SK-N-SH treated with all-trans-retinoic acid at 6 μM for 48 hours (cell line): ENCODE measurements around the gene RERE.

Experiments used
- BACH2 ChIP-seq: fragments of 250-450 bp; sonication (Bioruptor Pico); IDR thresholded peaks from 2 replicates; pipeline ENCODE4 v1.9.0; 2021; ENCODE audit warnings: mild to moderate bottlenecking, borderline replicate concordance
- POU6F1 ChIP-seq: fragments of 250-450 bp; sonication (Bioruptor Pico); IDR thresholded peaks from 2 replicates; pipeline ENCODE4 v1.8.0; 2021; ENCODE audit warnings: low read depth, mild to moderate bottlenecking, moderate library complexity, borderline replicate concordance
- PPARA ChIP-seq: fragments of 250-450 bp; sonication (Bioruptor Pico); IDR thresholded peaks from 2 replicates; pipeline ENCODE4 v1.5.0; 2020; ENCODE audit warnings: mild to moderate bottlenecking, borderline replicate concordance
- RARB ChIP-seq: fragments of 250-450 bp; sonication (Bioruptor Pico); IDR thresholded peaks from 2 replicates; pipeline ENCODE4 v1.8.0; 2021; ENCODE audit warnings: mild to moderate bottlenecking, moderate library complexity
- SNAI2 ChIP-seq: fragments of 250-450 bp; sonication (Bioruptor Pico); IDR thresholded peaks from 2 replicates; pipeline ENCODE4 v1.5.0; 2020; ENCODE audit warnings: mild to moderate bottlenecking, moderate library complexity
- TOX ChIP-seq: fragments of 250-450 bp; sonication (Bioruptor Pico); IDR thresholded peaks from 2 replicates; pipeline ENCODE4 v1.8.0; 2021; ENCODE audit warnings: mild to moderate bottlenecking, moderate library complexity, borderline replicate concordance
- TSHZ2 ChIP-seq: fragments of 250-450 bp; sonication (Bioruptor Pico); IDR thresholded peaks from 2 replicates; pipeline ENCODE4 v1.5.0; 2020; ENCODE audit warnings: mild to moderate bottlenecking, moderate library complexity
- ZFP3 ChIP-seq: fragments of 250-450 bp; sonication (Bioruptor Pico); IDR thresholded peaks from 2 replicates; pipeline ENCODE4 v1.5.0; 2020; ENCODE audit warnings: mild to moderate bottlenecking, moderate library complexity
- ZFP30 ChIP-seq: fragments of 450-650 bp; formaldehyde crosslinking; IDR thresholded peaks from 2 replicates; pipeline ENCODE4 v1.5.0; 2022; ENCODE audit warnings: mild to moderate bottlenecking, moderate library complexity
- ZNF70 ChIP-seq: fragments of 450-650 bp; formaldehyde crosslinking; IDR thresholded peaks from 2 replicates; pipeline ENCODE4 v1.5.0; 2020; ENCODE audit warnings: mild to moderate bottlenecking, moderate library complexity
- ZNF8 ChIP-seq: fragments of 450-650 bp; formaldehyde crosslinking; IDR thresholded peaks from 2 replicates; pipeline ENCODE4 v1.5.0; 2020; ENCODE audit warnings: mild to moderate bottlenecking, moderate library complexity
- TF ChIP-seq, protein P1 (sequence below): fragments of 250-450 bp; sonication (Bioruptor Pico); IDR thresholded peaks from 2 replicates; pipeline ENCODE4 v1.5.1; 2020; ENCODE audit warnings: low read depth, mild to moderate bottlenecking, moderate library complexity

- TF ChIP-seq ZNF8 (CRISPR knock-in tag): no peak
- TF ChIP-seq PPARA (CRISPR knock-in tag): no peak
- TF ChIP-seq ZFP3 (CRISPR knock-in tag): no peak
- no peak for TF ChIP-seq SNAI2 (CRISPR knock-in tag)
- TF ChIP-seq, protein P1, sequence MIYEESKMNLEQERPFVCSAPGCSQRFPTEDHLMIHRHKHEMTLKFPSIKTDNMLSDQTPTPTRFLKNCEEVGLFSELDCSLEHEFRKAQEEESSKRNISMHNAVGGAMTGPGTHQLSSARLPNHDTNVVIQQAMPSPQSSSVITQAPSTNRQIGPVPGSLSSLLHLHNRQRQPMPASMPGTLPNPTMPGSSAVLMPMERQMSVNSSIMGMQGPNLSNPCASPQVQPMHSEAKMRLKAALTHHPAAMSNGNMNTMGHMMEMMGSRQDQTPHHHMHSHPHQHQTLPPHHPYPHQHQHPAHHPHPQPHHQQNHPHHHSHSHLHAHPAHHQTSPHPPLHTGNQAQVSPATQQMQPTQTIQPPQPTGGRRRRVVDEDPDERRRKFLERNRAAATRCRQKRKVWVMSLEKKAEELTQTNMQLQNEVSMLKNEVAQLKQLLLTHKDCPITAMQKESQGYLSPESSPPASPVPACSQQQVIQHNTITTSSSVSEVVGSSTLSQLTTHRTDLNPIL (CRISPR knock-in tag): no peak
- no peak for TF ChIP-seq TOX (CRISPR knock-in tag)
- no peak for TF ChIP-seq RARB (CRISPR knock-in tag)
- TF ChIP-seq TSHZ2 (CRISPR knock-in tag): no peak
- no peak for TF ChIP-seq POU6F1 (CRISPR knock-in tag)
- no peak for TF ChIP-seq ZFP30 (CRISPR knock-in tag)
- no peak for TF ChIP-seq ZNF70 (CRISPR knock-in tag)
- TF ChIP-seq BACH2 (CRISPR knock-in tag): no peak
Measured at GRCh38 chr1:8701794-8702471, 115.5 kb downstream of the RERE start.
